NCI-H2029 treated with DMSO at 0.1 percent for 48 hours (cell line): Measurements from ENCODE around the gene MARCHF2.
"Not testable (repeated sequence)": the region's sequence is repeated elsewhere in the genome, so short reads cannot be mapped to it uniquely, and the experiment has no call there.

Source experiments
- DNase-seq: peaks from one replicate; lab custom pipeline; 2025; lab: John Stamatoyannopoulos, UW

The MARCHF2 gene

GRCh38 chr19:8410718-8411117, 2.4 kb upstream of the MARCHF2 start:
- DNase-seq = not testable (repeated sequence)

- DNase-seq = no peak
Observed at GRCh38 chr19:8413629-8413995, 507 bp downstream of the MARCHF2 start.

GRCh38 chr19:8416796-8417195, 3.7 kb downstream of the MARCHF2 start:
- no peak for DNase-seq

GRCh38 chr19:8421484-8422461, 8.7 kb downstream of the MARCHF2 start:
- DNase-seq = no peak

- no peak for DNase-seq
Observed at GRCh38 chr19:8423817-8424223, 10.7 kb downstream of the MARCHF2 start.

- DNase-seq = not testable (repeated sequence)
Observed at GRCh38 chr19:8425331-8425730, 12.2 kb downstream of the MARCHF2 start.

- no peak for DNase-seq
Observed at GRCh38 chr19:8426283-8426682, 13.2 kb downstream of the MARCHF2 start.

GRCh38 chr19:8429044-8429443, 15.9 kb downstream of the MARCHF2 start:
- no peak for DNase-seq

- no peak for DNase-seq
Observed at GRCh38 chr19:8429826-8430225, 16.7 kb downstream of the MARCHF2 start.

- DNase-seq = no peak
Observed at GRCh38 chr19:8430650-8431049, 17.5 kb downstream of the MARCHF2 start.

GRCh38 chr19:8438236-8438635, 25.1 kb downstream of the MARCHF2 start:
- no peak for DNase-seq

GRCh38 chr19:8441725-8442544, 28.8 kb downstream of the MARCHF2 start:
- no peak for DNase-seq

- not testable (repeated sequence) for DNase-seq
Observed at GRCh38 chr19:8444140-8444676, 31.1 kb downstream of the MARCHF2 start.

- DNase-seq = peak; percentile 92
Observed at GRCh38 chr19:8444677-8445487, 31.8 kb downstream of the MARCHF2 start, which contains the start of gene HNRNPM. TSS of gene HNRNPM (plus strand) at chr19:8444975. CDS start at chr19:8444999, 24 bp downstream.

- peak; percentile 16 for DNase-seq
Observed at GRCh38 chr19:8445488-8446001, 32.4 kb downstream of the MARCHF2 start.

- DNase-seq = no peak
Observed at GRCh38 chr19:8446061-8446709, 33.1 kb downstream of the MARCHF2 start.

GRCh38 chr19:8449830-8450229, 36.7 kb downstream of the MARCHF2 start:
- no peak for DNase-seq

- no peak for DNase-seq
Observed at GRCh38 chr19:8451377-8451776, 38.3 kb downstream of the MARCHF2 start.

GRCh38 chr19:8451885-8452284, 38.8 kb downstream of the MARCHF2 start:
- DNase-seq = no peak

- DNase-seq = no peak
Observed at GRCh38 chr19:8452446-8453123, 39.5 kb downstream of the MARCHF2 start.
